Measurements from ENCODE around the gene IKZF4. TPM values are rescaled to one million over a fixed set of nuclear protein-coding genes. Genes with fewer than 3 reads are reported as not detected.

The IKZF4 gene
- total and polyA plus RNA-seq, 10 of the 15 experiments (the other 5 are each of a cell fraction or from before 2014, with no cell fraction given): 0.74 to 5.5 (median 1.1) TPM

GRCh38 chr12:56078931-56079722, 58.3 kb downstream of the IKZF4 start (continued):
- peak; percentile 37 to 61 (median 45) for TF ChIP-seq CTCF (IDR thresholded peaks at IDR 0.05 in 2 of 3, conservative IDR thresholded peaks at IDR 0.05 in 1 of 3; ENCODE audit: control insufficient read depth in 2 of 3, extremely low read depth in 1 of 3, insufficient read depth in 1 of 3, low read depth in 3 of 3, low read length in 3 of 3)
- TF ChIP-seq TCF3 (IDR thresholded peaks at IDR 0.05; ENCODE audit: borderline replicate concordance, insufficient read depth, low read depth, low read length): peak; percentile 66; the same call in 1 of the 2 replicates
- TF ChIP-seq DPF2 (IDR thresholded peaks at IDR 0.05): no peak
- TF ChIP-seq RB1 (IDR thresholded peaks at IDR 0.05; ENCODE audit: borderline replicate concordance): 0 out of 2 replicates have a peak, but pooled peaks have one; percentile 44
- TF ChIP-seq TCF12 (IDR thresholded peaks at IDR 0.05; ENCODE audit: low read depth, low read length): peak; percentile 72; the same call in 1 of the 2 replicates
- TF ChIP-seq SUPT20H (IDR thresholded peaks at IDR 0.05; ENCODE audit: borderline replicate concordance, control insufficient read depth, low read depth, low read length): no peak
- TF ChIP-seq CREB1 (IDR thresholded peaks at IDR 0.05; ENCODE audit: low read depth): 0 out of 2 replicates have a peak, but pooled peaks have one; percentile 19

GRCh38 chr12:56079723-56080555, 59.1 kb downstream of the IKZF4 start, which contains the start of gene ERBB3:
TSS of gene ERBB3 (plus strand) at chr12:56080165. CDS start at chr12:56080301, 136 bp downstream.
- POLR2A ChIA-PET: no interaction called here
- peaks cover 9 to 15% of the 10 kb centered on the region in 2 experiments; a peak in 3 of 4 replicates for H3K27me3 ChIP-seq (replicated peaks in 1 of 2; ENCODE audit: control insufficient read depth in 2 of 2, insufficient read depth in 2 of 2, low read length in 1 of 2)
- BruUV-seq (replicated peaks): no TSS peak
- H3K79me2 ChIP-seq (ENCODE audit: control insufficient read depth, insufficient read depth, low read length): no peaks in the 10 kb centered on the region
- H3K9ac ChIP-seq (ENCODE audit: control insufficient read depth, insufficient read depth, low read length): no peak within 1 kb of the TSS
- SMC1A ChIA-PET (ENCODE audit: uncharacterized antibody, unreplicated experiment): no interaction called here
- intact Hi-C loops (cut with micrococcal nuclease; ENCODE audit: unreplicated experiment): loop anchor here (5.0 kb wide), 1 partner anchor 33 kb away; no protein-coding TSS in a partner anchor
- peak within 1 kb of the TSS; percentile 55 for H2AFZ ChIP-seq (ENCODE audit: control insufficient read depth, low read depth, low read length)
- H3K9me3 ChIP-seq (replicated peaks; ENCODE audit: control insufficient read depth, insufficient read depth, low read length): no peaks in the 10 kb centered on the region
- RAD21 ChIA-PET (ENCODE audit: unreplicated experiment): no interaction called here
- WGBS (ENCODE audit: insufficient coverage, insufficient replicate concordance, low lambda C conversion rate, missing lambda C conversion rate): 5% methylated on average over 55 of the region's 59 CpGs
- no peak within 1 kb of the TSS for H3K27ac ChIP-seq (ENCODE audit: control insufficient read depth, insufficient read depth)
- no peaks in the 10 kb centered on the region for H3K36me3 ChIP-seq (ENCODE audit: control insufficient read depth in 2 of 2, insufficient read depth in 2 of 2, low read length in 1 of 2)
- CTCF ChIA-PET: interaction anchor here (0.6 kb wide), 1 partner anchor 361 kb away, joined by 3 read pairs; no protein-coding TSS in a partner anchor
- no peaks in the 10 kb centered on the region for H4K20me1 ChIP-seq (ENCODE audit: control insufficient read depth, insufficient read depth)
- no peak for DNase-seq (ENCODE audit: low read depth, low spot score)
- ATAC-seq: peak; percentile 66
- H3K4me2 ChIP-seq (ENCODE audit: control insufficient read depth, insufficient read depth): peak within 1 kb of the TSS; percentile 95
- peak within 1 kb of the TSS; percentile 65 for H3K4me3 ChIP-seq
- FAIRE-seq: no peak
- H3K4me1 ChIP-seq (ENCODE audit: control insufficient read depth, insufficient read depth, low read length): no peaks in the 10 kb centered on the region
- in situ Hi-C loops (cut with MboI): no loop called here
- TF ChIP-seq MEF2B (IDR thresholded peaks at IDR 0.05; ENCODE audit: partially characterized antibody, poor library complexity, severe bottlenecking): no peak
- no peak for TF ChIP-seq SKIL (IDR thresholded peaks at IDR 0.05; ENCODE audit: low read depth, poor library complexity, severe bottlenecking)
- no peak for TF ChIP-seq BCL3 (IDR thresholded peaks at IDR 0.05; ENCODE audit: borderline replicate concordance, insufficient read depth, low read depth, low read length, poor library complexity, severe bottlenecking)
- no peak for TF ChIP-seq CHD2 (IDR thresholded peaks at IDR 0.05; ENCODE audit: borderline replicate concordance, low read depth, low read length)
- TF ChIP-seq ZNF384 (IDR thresholded peaks at IDR 0.05; ENCODE audit: borderline replicate concordance, low read depth, low read length): no peak

Measured in GM12878 (cell line).